ENCODE measurements around the gene ENGASE.

Gene ENGASE

GRCh38 chr17:79039171-79039570, 35.5 kb upstream of the ENGASE start:
- DNase-seq, result no peak

DNA sequence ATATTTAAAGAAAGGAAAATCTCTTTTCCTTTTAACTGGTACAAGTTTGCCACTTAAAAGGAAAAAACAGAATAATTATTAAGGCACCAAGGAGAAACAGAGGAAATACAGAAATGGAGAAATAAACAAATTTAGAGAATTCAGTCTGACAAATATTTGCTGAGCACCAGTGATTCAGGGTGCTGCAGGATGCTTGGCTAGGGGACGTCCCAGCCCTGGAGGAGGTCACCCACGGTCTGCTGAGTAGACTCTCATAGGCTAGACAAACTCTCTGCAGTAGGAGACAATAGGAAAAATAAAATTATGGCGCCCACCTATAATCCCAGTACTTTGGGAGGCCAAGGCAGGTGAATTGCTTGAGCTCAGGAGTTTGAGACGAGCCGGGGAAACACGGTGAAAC, 34.7 kb upstream of the ENGASE start:
- no peak for DNase-seq

GRCh38 chr17:79041041-79041570, 33.5 kb upstream of the ENGASE start:
- no peak for DNase-seq

DNA sequence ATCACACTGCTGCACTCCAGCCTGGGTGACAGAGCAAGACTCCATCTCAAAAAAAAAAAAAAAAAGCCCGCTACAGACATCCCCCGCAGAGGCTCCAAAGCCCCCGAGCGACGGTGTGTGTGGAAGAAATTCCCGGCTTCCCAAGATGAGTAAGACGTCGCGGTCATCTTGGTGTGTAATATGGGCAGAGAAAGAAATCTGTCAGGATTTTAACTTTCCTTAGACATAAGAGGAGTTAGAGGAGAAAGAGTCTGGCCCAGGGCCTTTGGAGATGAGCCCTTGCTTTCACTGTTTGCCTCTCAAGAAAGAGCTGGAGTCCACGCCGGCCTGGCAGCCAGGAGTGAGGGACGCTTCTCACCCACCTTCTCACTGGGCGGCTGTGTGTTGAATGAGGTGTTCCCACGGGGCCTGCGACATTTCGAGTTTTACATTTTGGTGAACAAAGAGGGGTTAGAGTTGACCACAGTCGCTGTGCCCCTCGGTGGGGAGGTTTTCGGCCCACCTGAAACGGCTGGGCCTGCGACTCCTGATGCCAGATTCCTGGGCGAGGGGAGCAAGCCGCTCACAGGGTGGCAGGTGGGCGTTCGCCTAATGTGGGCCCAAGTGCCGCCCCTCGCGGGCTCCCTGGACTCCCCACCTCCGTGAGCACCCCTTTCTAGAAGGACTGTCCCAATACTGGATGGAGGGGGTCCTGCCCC, 32.8 kb upstream of the ENGASE start:
- no peak for DNase-seq

- DNase-seq, result peak; percentile 76
Observed at GRCh38 chr17:79042421-79043190, 32.0 kb upstream of the ENGASE start.

- no peak for DNase-seq
Observed at GRCh38 chr17:79043191-79043930, 31.3 kb upstream of the ENGASE start.

GRCh38 chr17:79043931-79044320, 30.7 kb upstream of the ENGASE start:
- DNase-seq, result no peak

DNA sequence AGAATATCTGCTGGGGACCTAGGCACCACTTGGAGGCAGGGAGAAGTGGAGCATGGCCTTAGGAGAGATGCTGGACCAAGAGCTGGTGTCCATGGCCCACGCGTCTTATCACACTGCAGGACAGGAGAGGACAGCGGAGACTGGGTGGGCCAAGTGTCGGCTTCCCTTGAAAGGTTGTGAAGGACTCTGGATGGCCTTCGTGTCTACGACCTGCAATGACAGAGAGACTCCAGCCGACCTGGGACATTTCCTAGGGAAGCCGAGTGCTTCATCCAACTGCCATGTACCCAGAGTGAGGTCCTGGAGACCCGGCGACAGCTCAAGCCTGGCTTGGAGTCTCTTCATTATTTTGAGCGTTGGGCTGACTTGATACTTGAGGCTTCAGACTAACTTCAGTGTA, 30.2 kb upstream of the ENGASE start:
- no peak for DNase-seq

- no peak for DNase-seq
Observed at GRCh38 chr17:79045001-79045729, 29.5 kb upstream of the ENGASE start.

DNA sequence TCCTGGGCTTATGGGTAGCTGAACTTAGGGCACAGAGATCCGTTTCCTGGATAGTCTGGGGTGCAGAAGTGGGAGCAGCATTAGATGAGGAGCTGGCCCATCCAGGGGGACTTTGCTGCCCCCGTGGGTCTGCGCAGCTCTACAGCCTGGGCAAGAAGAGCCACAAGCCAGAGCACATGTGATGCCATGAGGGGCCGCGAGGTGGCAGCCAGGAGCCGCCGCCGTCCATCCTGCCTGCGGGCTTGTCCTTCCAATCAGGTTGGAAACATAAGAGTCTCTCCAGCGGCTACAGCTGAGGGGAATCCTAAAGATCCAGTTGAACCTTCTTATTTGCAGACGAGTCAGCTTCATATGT, 28.8 kb upstream of the ENGASE start:
- peak; percentile 77 for DNase-seq

- DNase-seq, result no peak
Observed at GRCh38 chr17:79046197-79046915, 28.3 kb upstream of the ENGASE start.

DNA sequence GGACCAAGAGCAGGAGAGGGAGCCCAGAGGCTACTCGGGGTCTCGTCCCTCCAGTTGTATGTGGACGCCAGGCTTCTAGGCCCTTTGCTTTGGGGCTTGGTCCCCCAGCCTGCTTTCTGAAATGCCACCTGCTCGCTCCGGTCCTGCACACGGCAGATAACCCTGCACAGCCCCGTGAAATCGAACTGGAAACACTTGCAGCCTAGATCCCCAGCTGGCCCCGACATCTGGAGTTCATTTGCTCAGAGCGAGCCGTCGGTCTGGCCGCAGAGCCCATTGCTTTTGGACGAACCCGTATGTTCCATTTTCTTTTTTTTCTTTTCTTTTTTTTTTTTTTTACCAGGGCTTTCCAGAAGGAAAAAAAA, 27.7 kb upstream of the ENGASE start:
- no peak for DNase-seq

DNA sequence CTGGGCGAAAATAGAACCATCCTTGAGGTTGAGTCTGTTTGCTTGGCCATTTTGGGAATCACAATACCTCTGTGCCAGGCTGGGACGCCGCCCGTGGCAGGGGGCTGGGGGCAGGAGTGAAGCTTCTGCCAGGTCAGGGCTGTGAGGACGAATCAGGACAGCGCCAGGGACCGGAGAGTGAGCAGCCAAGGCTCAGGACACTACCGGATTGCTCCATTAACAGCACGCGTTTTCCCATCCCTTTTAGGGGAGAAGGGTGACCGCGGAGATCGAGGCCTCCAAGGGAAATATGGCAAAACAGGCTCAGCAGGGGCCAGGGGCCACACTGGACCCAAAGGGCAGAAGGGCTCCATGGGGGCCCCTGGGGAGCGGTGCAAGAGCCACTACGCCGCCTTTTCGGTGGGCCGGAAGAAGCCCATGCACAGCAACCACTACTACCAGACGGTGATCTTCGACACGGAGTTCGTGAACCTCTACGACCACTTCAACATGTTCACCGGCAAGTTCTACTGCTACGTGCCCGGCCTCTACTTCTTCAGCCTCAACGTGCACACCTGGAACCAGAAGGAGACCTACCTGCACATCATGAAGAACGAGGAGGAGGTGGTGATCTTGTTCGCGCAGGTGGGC, 27.2 kb upstream of the ENGASE start:
- DNase-seq, result no peak

DNA sequence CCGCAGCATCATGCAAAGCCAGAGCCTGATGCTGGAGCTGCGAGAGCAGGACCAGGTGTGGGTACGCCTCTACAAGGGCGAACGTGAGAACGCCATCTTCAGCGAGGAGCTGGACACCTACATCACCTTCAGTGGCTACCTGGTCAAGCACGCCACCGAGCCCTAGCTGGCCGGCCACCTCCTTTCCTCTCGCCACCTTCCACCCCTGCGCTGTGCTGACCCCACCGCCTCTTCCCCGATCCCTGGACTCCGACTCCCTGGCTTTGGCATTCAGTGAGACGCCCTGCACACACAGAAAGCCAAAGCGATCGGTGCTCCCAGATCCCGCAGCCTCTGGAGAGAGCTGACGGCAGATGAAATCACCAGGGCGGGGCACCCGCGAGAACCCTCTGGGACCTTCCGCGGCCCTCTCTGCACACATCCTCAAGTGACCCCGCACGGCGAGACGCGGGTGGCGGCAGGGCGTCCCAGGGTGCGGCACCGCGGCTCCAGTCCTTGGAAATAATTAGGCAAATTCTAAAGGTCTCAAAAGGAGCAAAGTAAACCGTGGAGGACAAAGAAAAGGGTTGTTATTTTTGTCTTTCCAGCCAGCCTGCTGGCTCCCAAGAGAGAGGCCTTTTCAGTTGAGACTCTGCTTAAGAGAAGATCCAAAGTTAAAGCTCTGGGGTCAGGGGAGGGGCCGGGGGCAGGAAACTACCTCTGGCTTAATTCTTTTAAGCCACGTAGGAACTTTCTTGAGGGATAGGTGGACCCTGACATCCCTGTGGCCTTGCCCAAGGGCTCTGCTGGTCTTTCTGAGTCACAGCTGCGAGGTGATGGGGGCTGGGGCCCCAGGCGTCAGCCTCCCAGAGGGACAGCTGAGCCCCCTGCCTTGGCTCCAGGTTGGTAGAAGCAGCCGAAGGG, 26.4 kb upstream of the ENGASE start:
- DNase-seq, result no peak

DNA sequence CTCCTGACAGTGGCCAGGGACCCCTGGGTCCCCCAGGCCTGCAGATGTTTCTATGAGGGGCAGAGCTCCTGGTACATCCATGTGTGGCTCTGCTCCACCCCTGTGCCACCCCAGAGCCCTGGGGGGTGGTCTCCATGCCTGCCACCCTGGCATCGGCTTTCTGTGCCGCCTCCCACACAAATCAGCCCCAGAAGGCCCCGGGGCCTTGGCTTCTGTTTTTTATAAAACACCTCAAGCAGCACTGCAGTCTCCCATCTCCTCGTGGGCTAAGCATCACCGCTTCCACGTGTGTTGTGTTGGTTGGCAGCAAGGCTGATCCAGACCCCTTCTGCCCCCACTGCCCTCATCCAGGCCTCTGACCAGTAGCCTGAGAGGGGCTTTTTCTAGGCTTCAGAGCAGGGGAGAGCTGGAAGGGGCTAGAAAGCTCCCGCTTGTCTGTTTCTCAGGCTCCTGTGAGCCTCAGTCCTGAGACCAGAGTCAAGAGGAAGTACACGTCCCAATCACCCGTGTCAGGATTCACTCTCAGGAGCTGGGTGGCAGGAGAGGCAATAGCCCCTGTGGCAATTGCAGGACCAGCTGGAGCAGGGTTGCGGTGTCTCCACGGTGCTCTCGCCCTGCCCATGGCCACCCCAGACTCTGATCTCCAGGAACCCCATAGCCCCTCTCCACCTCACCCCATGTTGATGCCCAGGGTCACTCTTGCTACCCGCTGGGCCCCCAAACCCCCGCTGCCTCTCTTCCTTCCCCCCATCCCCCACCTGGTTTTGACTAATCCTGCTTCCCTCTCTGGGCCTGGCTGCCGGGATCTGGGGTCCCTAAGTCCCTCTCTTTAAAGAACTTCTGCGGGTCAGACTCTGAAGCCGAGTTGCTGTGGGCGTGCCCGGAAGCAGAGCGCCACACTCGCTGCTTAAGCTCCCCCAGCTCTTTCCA, 25.5 kb upstream of the ENGASE start:
- no peak for DNase-seq

DNA sequence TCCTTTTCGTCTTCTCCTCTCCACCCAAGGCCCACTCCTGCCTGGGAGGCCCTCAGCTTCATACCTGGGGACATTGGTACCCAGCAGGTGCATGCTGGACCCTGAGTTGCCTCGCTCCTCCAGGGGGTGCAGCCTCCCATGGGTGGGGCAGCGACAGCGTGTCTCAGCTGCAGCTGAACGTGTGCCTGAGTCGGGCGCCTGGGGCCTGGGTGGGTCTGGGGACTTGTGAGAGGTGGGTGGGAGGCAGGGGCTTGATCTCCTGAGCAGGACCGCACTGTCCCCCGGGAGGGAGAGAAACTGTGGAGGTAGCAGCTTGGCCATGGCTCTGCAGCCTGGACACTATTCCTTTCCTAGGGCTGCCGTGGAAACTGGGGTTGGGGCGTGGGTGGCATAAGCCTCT, 24.8 kb upstream of the ENGASE start:
- no peak for DNase-seq

DNA sequence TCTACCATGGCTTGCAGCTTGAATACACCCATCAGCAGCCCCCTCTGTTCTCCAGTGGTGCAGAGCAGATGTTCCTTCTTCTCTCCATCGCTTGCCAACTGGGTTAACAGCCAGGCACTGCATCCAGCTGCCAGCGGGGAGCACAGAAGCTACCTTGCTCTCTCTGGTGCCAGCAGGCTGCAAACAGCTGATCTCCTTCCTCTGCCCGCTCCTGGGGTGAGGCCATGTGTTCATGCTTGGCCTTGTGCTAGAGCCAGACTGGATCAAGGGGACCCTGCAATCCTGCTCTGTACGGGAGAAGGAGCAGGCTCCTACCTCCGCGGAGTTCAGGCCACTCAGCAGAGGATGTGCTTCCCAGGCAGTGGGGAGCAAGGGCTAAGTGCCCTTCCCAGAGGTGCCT, 24.1 kb upstream of the ENGASE start:
- no peak for DNase-seq

DNA sequence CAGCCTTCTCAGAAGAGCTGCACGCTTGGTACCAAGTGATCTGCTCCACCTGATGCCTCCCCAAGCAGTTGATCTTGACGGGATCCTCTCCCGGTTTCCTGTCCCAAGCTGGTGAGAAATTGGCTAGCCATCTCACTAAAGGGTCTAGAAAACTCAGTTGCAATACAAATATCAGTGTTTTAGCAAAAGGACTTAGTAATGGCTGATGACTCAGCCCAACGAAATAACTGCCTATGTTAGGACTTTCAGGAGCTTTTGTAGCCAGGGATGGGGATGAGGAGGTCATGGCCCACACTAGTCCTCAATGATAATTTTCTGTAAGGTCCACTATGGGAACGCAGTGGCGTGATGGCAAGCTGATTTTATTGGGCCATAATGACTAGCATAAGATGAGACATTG, 23.3 kb upstream of the ENGASE start:
- DNase-seq, result no peak

DNA sequence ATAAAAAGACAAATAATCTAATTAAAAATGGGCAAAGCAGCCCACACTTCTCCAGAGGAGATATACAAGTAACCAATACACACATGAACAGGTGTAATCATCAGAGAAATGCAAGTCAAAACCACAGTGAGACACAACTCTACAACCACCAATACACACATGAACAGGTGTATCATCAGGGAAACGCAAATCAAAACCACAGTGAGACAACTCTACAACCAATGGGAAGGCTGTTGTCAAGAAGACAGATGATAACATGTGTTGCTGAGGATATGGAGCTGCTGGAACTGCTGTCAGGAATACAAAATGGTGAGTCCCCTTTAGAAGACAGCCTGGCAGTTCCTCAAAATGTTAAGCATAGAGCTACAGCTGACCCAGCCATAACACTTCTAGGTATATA, 22.5 kb upstream of the ENGASE start:
- no peak for DNase-seq

Data from activated CD4-positive, CD25-positive, alpha-beta regulatory T cell treated with anti-CD3 and anti-CD28 coated beads, Interleukin-2, amount 50 U/mL, for 72 hours (primary cell).